ENCODE results near the gene FLT1. TPM values are rescaled to one million over a fixed set of nuclear protein-coding genes. Genes with fewer than 3 reads are reported as not detected.

The FLT1 gene
- polyA plus RNA-seq, 1 donor (not counting 4 experiments of a cell fraction or from before 2014, with no cell fraction given): 0.01 TPM

DNA sequence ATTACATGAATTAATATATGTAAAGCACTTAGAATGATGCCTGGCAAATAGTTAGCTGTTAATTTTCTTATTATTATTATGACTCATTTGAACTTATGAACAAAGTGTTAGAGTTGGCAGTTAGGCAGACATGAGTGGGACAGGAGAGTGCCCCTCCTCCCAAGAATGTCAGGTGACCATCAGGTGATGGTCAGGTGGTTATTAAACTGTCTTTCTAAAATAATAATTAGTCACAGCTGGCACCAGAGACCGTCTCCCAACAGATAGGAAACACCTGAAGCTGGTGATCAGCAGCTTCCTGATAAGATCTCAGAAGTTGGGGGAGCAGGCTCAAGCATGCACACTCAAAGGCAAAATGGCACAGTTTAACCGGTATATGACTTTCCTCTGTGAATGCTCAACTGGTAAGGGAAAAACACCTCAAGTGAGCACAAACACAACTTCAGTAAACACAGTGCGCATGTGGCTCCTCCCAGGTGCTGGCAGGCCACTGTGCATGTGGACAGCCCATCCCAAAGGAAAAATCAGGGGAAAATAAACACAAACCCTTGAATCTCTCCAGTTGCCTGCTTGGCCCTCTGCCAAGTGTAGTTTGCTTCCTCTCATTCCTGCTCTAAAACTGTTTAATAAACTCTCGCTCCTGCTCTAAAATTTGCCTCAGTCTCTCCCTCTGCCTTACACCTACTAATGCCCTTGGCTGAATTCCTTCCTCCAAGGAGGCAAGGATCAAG, 54.0 kb downstream of the FLT1 start:
- Histone ChIP-seq H3K27ac (ENCODE audit: control insufficient read depth, insufficient read depth, low read length) (no peak overlapping the region), H3K27me3 (ENCODE audit: control insufficient read depth, extremely low read depth, insufficient read depth, low read length) (no peaks in the 10 kb centered on the region), H3K9me1 (ENCODE audit: control insufficient read depth, extremely low read depth, insufficient read depth, low read length) (no peaks in the 10 kb centered on the region), H3K79me2 (ENCODE audit: control insufficient read depth, insufficient read depth, low read length) (no peaks in the 10 kb centered on the region), H2AFZ (ENCODE audit: control insufficient read depth, low read length) (no peak overlapping the region), H3K4me2 (ENCODE audit: control insufficient read depth, extremely low read depth, insufficient read depth, low read depth, low read length) (no peak overlapping the region), H3K4me3 (ENCODE audit: control insufficient read depth in 2 of 3, extremely low read depth in 1 of 3, insufficient read depth in 2 of 3, low read depth in 1 of 3, low read length in 3 of 3) (no peak overlapping the region), H3K9ac (ENCODE audit: control insufficient read depth, extremely low read depth, insufficient read depth, low read length) (no peak overlapping the region), H4K20me1 (ENCODE audit: control insufficient read depth, extremely low read depth, insufficient read depth, low read length) (no peaks in the 10 kb centered on the region), H3K9me3 (ENCODE audit: control insufficient read depth, low read depth, low read length) (no peaks in the 10 kb centered on the region), H3K4me1 (ENCODE audit: control insufficient read depth, extremely low read depth, insufficient read depth, low read length) (no peaks in the 10 kb centered on the region), H3K36me3 (ENCODE audit: control insufficient read depth in 2 of 2, extremely low read depth in 1 of 2, insufficient read depth in 2 of 2, low read length in 2 of 2) (no peaks in the 10 kb centered on the region)
- FAIRE-seq (no peak), DNase-seq (ENCODE audit: low read depth, low spot score) (peak; percentile 2)
- dilution Hi-C loops (cut with MboI; ENCODE audit: extremely low pct_ligation_motif_present, low sequenced_read_pairs): no loop called here
- TF ChIP-seq EZH2 (IDR thresholded peaks at IDR 0.05; ENCODE audit: low read length): no peak
- TF ChIP-seq, protein P1, sequence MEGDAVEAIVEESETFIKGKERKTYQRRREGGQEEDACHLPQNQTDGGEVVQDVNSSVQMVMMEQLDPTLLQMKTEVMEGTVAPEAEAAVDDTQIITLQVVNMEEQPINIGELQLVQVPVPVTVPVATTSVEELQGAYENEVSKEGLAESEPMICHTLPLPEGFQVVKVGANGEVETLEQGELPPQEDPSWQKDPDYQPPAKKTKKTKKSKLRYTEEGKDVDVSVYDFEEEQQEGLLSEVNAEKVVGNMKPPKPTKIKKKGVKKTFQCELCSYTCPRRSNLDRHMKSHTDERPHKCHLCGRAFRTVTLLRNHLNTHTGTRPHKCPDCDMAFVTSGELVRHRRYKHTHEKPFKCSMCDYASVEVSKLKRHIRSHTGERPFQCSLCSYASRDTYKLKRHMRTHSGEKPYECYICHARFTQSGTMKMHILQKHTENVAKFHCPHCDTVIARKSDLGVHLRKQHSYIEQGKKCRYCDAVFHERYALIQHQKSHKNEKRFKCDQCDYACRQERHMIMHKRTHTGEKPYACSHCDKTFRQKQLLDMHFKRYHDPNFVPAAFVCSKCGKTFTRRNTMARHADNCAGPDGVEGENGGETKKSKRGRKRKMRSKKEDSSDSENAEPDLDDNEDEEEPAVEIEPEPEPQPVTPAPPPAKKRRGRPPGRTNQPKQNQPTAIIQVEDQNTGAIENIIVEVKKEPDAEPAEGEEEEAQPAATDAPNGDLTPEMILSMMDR (optimal IDR thresholded peaks at IDR 0.05 in 1 of 3, IDR thresholded peaks at IDR 0.05 in 1 of 3, conservative IDR thresholded peaks at IDR 0.05 in 1 of 3; ENCODE audit: extremely low read depth in 1 of 3, insufficient read depth in 2 of 3, low read length in 3 of 3): no peak

DNA sequence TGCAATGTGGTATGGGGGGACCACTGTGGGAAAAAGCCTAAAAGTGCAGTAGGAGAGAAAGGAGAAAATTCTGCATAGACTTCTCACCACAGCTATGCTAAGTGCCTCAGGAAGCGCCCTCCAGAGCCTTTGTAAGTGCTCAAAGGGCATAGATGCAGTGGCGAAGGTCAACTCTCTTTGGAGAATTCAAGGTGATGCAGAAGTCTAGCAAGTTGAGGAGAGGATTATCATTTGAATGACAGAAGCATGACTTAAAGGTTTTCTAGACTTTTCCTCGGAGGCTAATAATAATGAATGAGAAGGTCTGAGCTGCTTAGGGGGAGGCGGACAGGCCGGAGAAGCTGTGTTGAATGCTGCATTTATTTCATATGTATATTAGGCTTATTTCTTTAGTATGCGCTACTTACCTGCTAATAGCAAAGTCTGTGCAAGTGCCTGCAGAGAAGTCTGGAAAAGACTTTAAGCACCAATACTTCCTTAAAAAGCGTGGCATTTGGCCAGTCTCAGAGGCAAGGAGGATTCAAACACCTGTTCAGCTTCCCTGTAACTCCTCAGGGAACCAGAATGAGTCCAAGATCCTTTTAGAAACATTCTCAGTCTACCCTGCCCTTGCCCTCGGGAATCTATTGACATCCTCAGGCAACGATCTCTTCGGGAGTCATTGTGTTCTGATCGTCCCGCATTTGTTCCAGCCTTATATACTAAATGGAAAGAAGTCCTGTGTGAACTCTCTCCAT, 56.2 kb downstream of the FLT1 start:
- Histone ChIP-seq H2AFZ (ENCODE audit: control insufficient read depth, low read length) (no peak overlapping the region), H3K79me2 (ENCODE audit: control insufficient read depth, insufficient read depth, low read length) (no peaks in the 10 kb centered on the region), H3K27me3 (ENCODE audit: control insufficient read depth, extremely low read depth, insufficient read depth, low read length) (no peaks in the 10 kb centered on the region), H4K20me1 (ENCODE audit: control insufficient read depth, extremely low read depth, insufficient read depth, low read length) (no peaks in the 10 kb centered on the region), H3K4me3 (ENCODE audit: control insufficient read depth in 2 of 3, extremely low read depth in 1 of 3, insufficient read depth in 2 of 3, low read depth in 1 of 3, low read length in 3 of 3) (no peak overlapping the region), H3K4me1 (ENCODE audit: control insufficient read depth, extremely low read depth, insufficient read depth, low read length) (no peaks in the 10 kb centered on the region), H3K36me3 (ENCODE audit: control insufficient read depth in 2 of 2, extremely low read depth in 1 of 2, insufficient read depth in 2 of 2, low read length in 2 of 2) (no peaks in the 10 kb centered on the region), H3K4me2 (ENCODE audit: control insufficient read depth, extremely low read depth, insufficient read depth, low read depth, low read length) (no peak overlapping the region), H3K27ac (ENCODE audit: control insufficient read depth, insufficient read depth, low read length) (no peak overlapping the region), H3K9me3 (ENCODE audit: control insufficient read depth, low read depth, low read length) (no peaks in the 10 kb centered on the region), H3K9me1 (ENCODE audit: control insufficient read depth, extremely low read depth, insufficient read depth, low read length) (no peaks in the 10 kb centered on the region), H3K9ac (ENCODE audit: control insufficient read depth, extremely low read depth, insufficient read depth, low read length) (no peak overlapping the region)
- FAIRE-seq (no peak), DNase-seq (ENCODE audit: low read depth, low spot score) (no peak)
- TF ChIP-seq EZH2 (IDR thresholded peaks at IDR 0.05; ENCODE audit: low read length): no peak
- TF ChIP-seq, protein P1 (optimal IDR thresholded peaks at IDR 0.05 in 1 of 3, IDR thresholded peaks at IDR 0.05 in 1 of 3, conservative IDR thresholded peaks at IDR 0.05 in 1 of 3; ENCODE audit: extremely low read depth in 1 of 3, insufficient read depth in 2 of 3, low read length in 3 of 3): no peak
- dilution Hi-C loops (cut with MboI; ENCODE audit: extremely low pct_ligation_motif_present, low sequenced_read_pairs): no loop called here
